Spleen (tissue), 7 donors: ENCODE data around the gene SUSD4.

Experiments
- CTCF ChIP-seq, 11 experiments: fragments of 200-600 bp in 7 of 11; fragments of 450-650 bp in 4 of 11; sonication (generic) in 4 of 11; IDR thresholded peaks in 8 of 11; conservative IDR thresholded peaks in 3 of 11; 1 replicate in 7 of 11; 2 replicates in 4 of 11; pipeline versions ENCODE4 v1.4.0 to v1.8.0; 2016 to 2021; ENCODE audit warnings: antibody characterized with exemption in 11 of 11, inconsistent platforms in 4 of 11, mild to moderate bottlenecking in 1 of 11
- POLR2A ChIP-seq, 3 donors: fragments of 450-650 bp; IDR thresholded peaks; one replicate each; pipeline ENCODE4 v1.5.1; 2017; ENCODE audit warnings: antibody characterized with exemption in 3 of 3, mild to moderate bottlenecking in 1 of 3
- donor health status: DM: no; HTN: no; CAD: no; lungs with moderate emphysema.
- donor health status: DM: no; HTN: no; CAD: no.
- donor health status: DM: no; HTN: no; CAD: no.

- no peak for TF ChIP-seq POLR2A (IDR thresholded peaks at IDR 0.05)
- TF ChIP-seq CTCF (IDR thresholded peaks at IDR 0.05 in 8 of 11, conservative IDR thresholded peaks at IDR 0.05 in 3 of 11), result no peak
These were observed 137.7 kb downstream of the SUSD4 start for GRCh38 chr1:223226271-223226670.
